Hepatocyte (in vitro differentiated cells): ENCODE data around the gene ZNF598. TPM values are rescaled to one million over a fixed set of nuclear protein-coding genes. Genes with fewer than 3 reads are reported as not detected.

Source experiments
- DNase-seq: peaks from one replicate; pipeline ENCODE4 v3.0.0-alpha.2; 2016; ENCODE audit warnings: low spot score
- H2AFZ ChIP-seq: fragments of 200-600 bp; sonication (generic); 2 replicates; pipeline ENCODE4 v1.6.0; 2016; ENCODE audit warnings: antibody characterized with exemption, mild to moderate bottlenecking
- H3K27ac ChIP-seq: fragments of 200-600 bp; sonication (generic); 2 replicates; pipeline ENCODE4 v1.5.1; 2016; ENCODE audit warnings: mild to moderate bottlenecking
- H3K27me3 ChIP-seq: fragments of 200-600 bp; sonication (generic); 2 replicates; pipeline ENCODE4 v1.6.1; 2016
- H3K36me3 ChIP-seq: fragments of 200-600 bp; sonication (generic); replicated peaks from 2 replicates; pipeline ENCODE4 v1.5.1; 2016; ENCODE audit warnings: low read depth; ENCODE audit not compliant: insufficient read depth
- H3K4me1 ChIP-seq: fragments of 200-600 bp; sonication (generic); 2 replicates; pipeline ENCODE4 v1.5.1; 2016; ENCODE audit warnings: mild to moderate bottlenecking, moderate library complexity; ENCODE audit not compliant: insufficient read depth
- H3K4me2 ChIP-seq: fragments of 200-600 bp; sonication (generic); 2 replicates; pipeline ENCODE4 v1.6.0; 2016
- H3K4me3 ChIP-seq: fragments of 200-600 bp; sonication (generic); 2 replicates; pipeline ENCODE4 v1.5.1; 2016; ENCODE audit warnings: mild to moderate bottlenecking
- H3K79me2 ChIP-seq: fragments of 200-600 bp; sonication (generic); 2 replicates; pipeline ENCODE4 v1.6.0; 2017; ENCODE audit warnings: mild to moderate bottlenecking
- H3K9me2 ChIP-seq: fragments of 200-600 bp; sonication (generic); replicated peaks from 2 replicates; pipeline ENCODE4 v1.6.0; 2017; ENCODE audit warnings: mild to moderate bottlenecking; ENCODE audit not compliant: insufficient read depth
- H3K9me3 ChIP-seq: fragments of 200-600 bp; sonication (generic); 2 replicates; pipeline ENCODE4 v1.5.1; 2016; ENCODE audit warnings: low read depth, mild to moderate bottlenecking
- H4K20me1 ChIP-seq: fragments of 200-600 bp; sonication (generic); 2 replicates; pipeline ENCODE4 v1.6.0; 2016; ENCODE audit warnings: mild to moderate bottlenecking; ENCODE audit not compliant: insufficient read depth, poor library complexity, severe bottlenecking
- EZH2 ChIP-seq: fragments of 200-600 bp; sonication (generic); IDR thresholded peaks from 2 replicates; pipeline ENCODE4 v1.6.1; 2016; ENCODE audit warnings: antibody characterized with exemption, mild to moderate bottlenecking, borderline replicate concordance
- EZH2phosphoT487 ChIP-seq: fragments of 200-600 bp; sonication (generic); IDR thresholded peaks from one replicate; pipeline ENCODE4 v1.6.1; 2018; ENCODE audit warnings: antibody characterized with exemption, mild to moderate bottlenecking, low read depth, moderate library complexity; ENCODE audit not compliant: unreplicated experiment, severe bottlenecking
- WGBS: methylation state at CpG from one replicate; pipeline ENCODE4 v1.1.6; 2016; ENCODE audit warnings: low lambda C conversion rate; ENCODE audit errors: missing lambda C conversion rate; 5-methylcytosine and 5-hydroxymethylcytosine counted together
- polyA plus RNA-seq: library from polyadenylated mRNA; unstranded; fragments of >200 nt; fragmentation: Nextera tagmentation; extraction: Ambion mirVana; gene quantifications from 2 replicates; pipeline ENCODE4 v1.2.1, GENCODE V29; 2016
- total RNA-seq: library from RNA; depleted of rRNA; stranded (reverse); fragments of >200 nt; gene quantifications from 2 replicates; pipeline ENCODE4 v1.2.3, GENCODE V29; 2014
- TF ChIP-seq, protein P1 (sequence below): fragments of 200-600 bp; sonication (generic); IDR thresholded peaks from 2 replicates; pipeline ENCODE4 v1.5.1; 2016; ENCODE audit warnings: antibody characterized with exemption, mild to moderate bottlenecking; ENCODE audit not compliant: poor library complexity

Gene ZNF598
- total and polyA plus RNA-seq, 2 experiments from 2014 or later = 22.8 to 29.5 TPM

DNA sequence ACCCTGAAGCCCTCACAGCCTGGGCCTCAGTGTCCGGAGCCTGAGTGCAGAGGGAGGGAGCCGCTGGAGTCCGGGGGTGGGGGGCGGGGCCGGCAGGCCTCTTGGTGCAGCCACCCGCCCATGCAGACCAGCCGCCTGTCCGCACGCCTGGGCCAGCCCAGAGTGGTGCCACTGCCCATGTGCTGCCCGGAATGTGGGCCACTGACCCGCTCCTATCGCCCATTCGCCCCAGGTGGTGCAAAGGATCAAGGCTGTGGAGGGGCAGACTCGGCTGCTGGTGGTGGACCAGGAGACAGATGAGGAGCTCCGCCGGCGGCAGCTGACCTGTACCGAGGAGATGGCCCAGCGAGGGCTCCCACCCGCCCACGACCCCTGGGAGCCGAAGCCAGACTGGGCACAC lies 19.7 kb upstream of the ZNF598 start:
- no peaks in the 10 kb centered on the region for H3K9me3 ChIP-seq
- H2AFZ ChIP-seq = no peak overlapping the region
- H3K4me3 ChIP-seq = no peak overlapping the region
- H3K4me2 ChIP-seq = no peak overlapping the region
- H3K4me1 ChIP-seq = peaks cover 35% of the 10 kb centered on the region
- H3K27ac ChIP-seq = no peak overlapping the region
- H4K20me1 ChIP-seq = peaks cover 8% of the 10 kb centered on the region
- TF ChIP-seq EZH2 = no peak
- TF ChIP-seq, protein P1, sequence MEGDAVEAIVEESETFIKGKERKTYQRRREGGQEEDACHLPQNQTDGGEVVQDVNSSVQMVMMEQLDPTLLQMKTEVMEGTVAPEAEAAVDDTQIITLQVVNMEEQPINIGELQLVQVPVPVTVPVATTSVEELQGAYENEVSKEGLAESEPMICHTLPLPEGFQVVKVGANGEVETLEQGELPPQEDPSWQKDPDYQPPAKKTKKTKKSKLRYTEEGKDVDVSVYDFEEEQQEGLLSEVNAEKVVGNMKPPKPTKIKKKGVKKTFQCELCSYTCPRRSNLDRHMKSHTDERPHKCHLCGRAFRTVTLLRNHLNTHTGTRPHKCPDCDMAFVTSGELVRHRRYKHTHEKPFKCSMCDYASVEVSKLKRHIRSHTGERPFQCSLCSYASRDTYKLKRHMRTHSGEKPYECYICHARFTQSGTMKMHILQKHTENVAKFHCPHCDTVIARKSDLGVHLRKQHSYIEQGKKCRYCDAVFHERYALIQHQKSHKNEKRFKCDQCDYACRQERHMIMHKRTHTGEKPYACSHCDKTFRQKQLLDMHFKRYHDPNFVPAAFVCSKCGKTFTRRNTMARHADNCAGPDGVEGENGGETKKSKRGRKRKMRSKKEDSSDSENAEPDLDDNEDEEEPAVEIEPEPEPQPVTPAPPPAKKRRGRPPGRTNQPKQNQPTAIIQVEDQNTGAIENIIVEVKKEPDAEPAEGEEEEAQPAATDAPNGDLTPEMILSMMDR = no peak
- no peak for TF ChIP-seq EZH2phosphoT487
- no peaks in the 10 kb centered on the region for H3K27me3 ChIP-seq
- no peak for DNase-seq
- no peaks in the 10 kb centered on the region for H3K36me3 ChIP-seq
- WGBS = 81% methylated on average over 11 of the region's 22 CpGs
- H3K9me2 ChIP-seq = no peaks in the 10 kb centered on the region
- H3K79me2 ChIP-seq = peaks cover 26% of the 10 kb centered on the region

DNA sequence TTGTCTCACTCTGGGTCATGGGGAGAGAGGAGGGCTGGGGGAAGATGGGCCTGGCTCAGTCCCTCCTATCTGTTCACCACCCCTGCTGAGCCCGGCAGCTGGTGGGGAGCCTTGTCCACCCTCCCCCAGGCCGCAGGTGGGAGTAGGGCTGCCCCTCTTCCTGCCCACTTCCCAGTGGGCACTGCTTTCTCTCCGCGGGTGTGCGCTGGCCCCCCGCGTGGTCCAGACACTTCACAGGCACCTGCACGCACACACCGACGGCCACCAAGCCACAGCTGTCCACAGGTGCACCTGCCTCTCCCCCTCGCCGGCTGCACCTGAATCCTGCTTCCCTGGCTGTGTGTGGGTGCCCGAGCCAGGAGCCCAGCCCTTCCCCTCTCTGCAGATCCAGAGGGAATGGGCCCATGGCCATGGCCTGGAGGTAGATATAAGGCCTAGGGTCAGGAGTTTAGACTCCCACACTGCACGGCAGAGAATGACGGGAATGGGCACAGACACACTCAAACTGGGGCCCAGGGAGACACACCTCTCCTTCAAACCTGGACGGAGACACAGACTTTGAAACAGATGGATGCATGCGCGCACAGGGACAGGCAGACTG lies 19.1 kb upstream of the ZNF598 start:
- no peak overlapping the region for H2AFZ ChIP-seq
- no peaks in the 10 kb centered on the region for H3K9me2 ChIP-seq
- peaks cover 35% of the 10 kb centered on the region for H3K4me1 ChIP-seq
- no peaks in the 10 kb centered on the region for H3K27me3 ChIP-seq
- H3K9me3 ChIP-seq = no peaks in the 10 kb centered on the region
- H3K79me2 ChIP-seq = peaks cover 26% of the 10 kb centered on the region
- TF ChIP-seq, protein P1 = no peak
- TF ChIP-seq EZH2phosphoT487 (no peak), EZH2 (no peak)
- no peaks in the 10 kb centered on the region for H3K36me3 ChIP-seq
- whole genome bisulfite sequencing = 90% methylated on average over 11 of the region's 18 CpGs
- no peak overlapping the region for H3K27ac ChIP-seq
- H3K4me3 ChIP-seq = no peak overlapping the region
- DNase-seq = no peak
- peak overlapping the region; percentile 97 for H3K4me2 ChIP-seq
- H4K20me1 ChIP-seq = peaks cover 8% of the 10 kb centered on the region

DNA sequence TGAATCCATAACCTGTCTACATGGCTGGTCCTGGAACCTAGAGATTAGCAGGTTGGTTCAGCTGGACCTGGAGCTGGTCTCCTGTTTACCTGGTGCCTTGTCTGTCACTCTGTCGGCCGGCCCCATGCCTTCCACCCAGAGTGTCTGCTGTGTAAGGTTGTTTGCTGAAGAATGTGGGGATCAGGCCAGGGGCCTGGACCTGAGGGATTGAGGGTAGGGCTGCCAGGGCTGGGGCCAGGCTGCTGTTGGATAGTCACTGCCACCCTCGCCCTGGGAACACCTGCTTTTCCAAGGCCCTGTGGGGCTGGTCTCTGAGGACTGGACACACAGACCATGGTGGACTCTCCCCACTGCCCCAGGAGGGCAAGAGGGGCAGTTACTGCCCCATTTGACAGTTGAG lies 18.5 kb upstream of the ZNF598 start:
- Histone ChIP-seq H3K27ac (peak overlapping the region; percentile 3), H3K9me2 (no peaks in the 10 kb centered on the region), H3K79me2 (peaks cover 26% of the 10 kb centered on the region), H3K9me3 (no peaks in the 10 kb centered on the region), H4K20me1 (peaks cover 8% of the 10 kb centered on the region), H3K4me3 (no peak overlapping the region), H3K4me1 (peaks cover 34% of the 10 kb centered on the region), H3K27me3 (no peaks in the 10 kb centered on the region), H2AFZ (no peak overlapping the region), H3K36me3 (no peaks in the 10 kb centered on the region), H3K4me2 (peak overlapping the region; percentile 97)
- 69% methylated on average over 3 of the region's 3 CpGs for WGBS
- no peak for TF ChIP-seq EZH2phosphoT487
- TF ChIP-seq, protein P1 = no peak
- no peak for TF ChIP-seq EZH2
- DNase-seq = no peak
